NB4 (cell line): ENCODE measurements around the gene SLC1A4.

ENCODE experiments used
- MAX ChIP-seq: IDR thresholded peaks from 2 replicates; pipeline ENCODE4 v1.6.1; 2011; ENCODE audit warnings: low read depth, low read length
- MYC ChIP-seq: IDR thresholded peaks from 2 replicates; pipeline ENCODE4 v1.6.1; 2011; ENCODE audit warnings: low read depth, low read length
- POLR2A ChIP-seq: IDR thresholded peaks from 2 replicates; pipeline ENCODE4 v1.6.1; 2011; ENCODE audit warnings: mild to moderate bottlenecking; ENCODE audit not compliant: insufficient read length; ENCODE audit errors: extremely low read depth
- TF ChIP-seq, protein P1 (sequence below): IDR thresholded peaks from one replicate; pipeline ENCODE4 v1.5.1; 2012; ENCODE audit warnings: low read depth, low read length

GRCh38 chr2:64982311-64982857, 6.8 kb upstream of the SLC1A4 start:
- TF ChIP-seq, protein P1, sequence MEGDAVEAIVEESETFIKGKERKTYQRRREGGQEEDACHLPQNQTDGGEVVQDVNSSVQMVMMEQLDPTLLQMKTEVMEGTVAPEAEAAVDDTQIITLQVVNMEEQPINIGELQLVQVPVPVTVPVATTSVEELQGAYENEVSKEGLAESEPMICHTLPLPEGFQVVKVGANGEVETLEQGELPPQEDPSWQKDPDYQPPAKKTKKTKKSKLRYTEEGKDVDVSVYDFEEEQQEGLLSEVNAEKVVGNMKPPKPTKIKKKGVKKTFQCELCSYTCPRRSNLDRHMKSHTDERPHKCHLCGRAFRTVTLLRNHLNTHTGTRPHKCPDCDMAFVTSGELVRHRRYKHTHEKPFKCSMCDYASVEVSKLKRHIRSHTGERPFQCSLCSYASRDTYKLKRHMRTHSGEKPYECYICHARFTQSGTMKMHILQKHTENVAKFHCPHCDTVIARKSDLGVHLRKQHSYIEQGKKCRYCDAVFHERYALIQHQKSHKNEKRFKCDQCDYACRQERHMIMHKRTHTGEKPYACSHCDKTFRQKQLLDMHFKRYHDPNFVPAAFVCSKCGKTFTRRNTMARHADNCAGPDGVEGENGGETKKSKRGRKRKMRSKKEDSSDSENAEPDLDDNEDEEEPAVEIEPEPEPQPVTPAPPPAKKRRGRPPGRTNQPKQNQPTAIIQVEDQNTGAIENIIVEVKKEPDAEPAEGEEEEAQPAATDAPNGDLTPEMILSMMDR, result no peak
- TF ChIP-seq POLR2A, result no peak
- TF ChIP-seq MAX, result no peak
- no peak for TF ChIP-seq MYC
